B cell (primary cell): ENCODE results near the gene TMEFF1. TPM values are rescaled to one million over a fixed set of nuclear protein-coding genes. Genes with fewer than 3 reads are reported as not detected.

Experiments
- ATAC-seq: fragments of 200-7000 bp; cut with Tn5 transposase; one replicate; pipeline ENCODE4 v1.10.0; 2021; ENCODE audit warnings: low read depth, mild to moderate bottlenecking, moderate number of reproducible peaks, moderate library complexity
- CTCF ChIA-PET: fragments of 350-600 bp; sonication (Branson Sonifier 250); formaldehyde crosslinking; loops from one replicate; lab custom pipeline; 2021; ENCODE audit warnings: antibody characterized with exemption, inconsistent platforms; lab: Charles Lee
- POLR2A ChIA-PET: fragments of 350-600 bp; sonication (Branson Sonifier 250); formaldehyde crosslinking; loops from one replicate; lab custom pipeline; 2021; ENCODE audit warnings: antibody characterized with exemption; lab: Charles Lee
- DNase-seq: peaks from one replicate; pipeline ENCODE4 v3.0.0; 2013
- H2AFZ ChIP-seq: 2 replicates; pipeline ENCODE4 v1.6.1; 2012; ENCODE audit warnings: mild to moderate bottlenecking, low read depth, low read length; ENCODE audit not compliant: insufficient read depth, poor library complexity, severe bottlenecking
- H3K27ac ChIP-seq, 2 donors: 1 replicate in 1 of 2; 2 replicates in 1 of 2; pipeline ENCODE4 v1.5.1; 2012 to 2013; ENCODE audit warnings: low read length in 2 of 2, mild to moderate bottlenecking in 2 of 2, moderate library complexity in 1 of 2
- H3K27me3 ChIP-seq, 4 experiments: fragments of 200-600 bp in 1 of 4; sonication (generic) in 1 of 4; replicated peaks in 1 of 4; 1 replicate in 2 of 4; 2 replicates in 2 of 4; pipeline versions ENCODE4 v1.6.1 to v1.7.0; 2013 to 2016; ENCODE audit warnings: low read length in 3 of 4, mild to moderate bottlenecking in 2 of 4, mixed read lengths in 1 of 4, moderate library complexity in 1 of 4; ENCODE audit not compliant: insufficient read depth in 4 of 4, control insufficient read depth in 3 of 4; ENCODE audit errors: control extremely low read depth in 1 of 4
- H3K36me3 ChIP-seq, 2 experiments: replicated peaks in 1 of 2; 1 replicate in 1 of 2; 2 replicates in 1 of 2; pipeline versions ENCODE4 v1.6.1 to v1.7.1; 2013; ENCODE audit warnings: low read length in 1 of 2; ENCODE audit not compliant: insufficient read depth in 2 of 2, control insufficient read depth in 1 of 2; ENCODE audit errors: control extremely low read depth in 1 of 2, extremely low read depth in 1 of 2
- H3K4me1 ChIP-seq, 2 donors: fragments of 200-600 bp in 1 of 2; sonication (generic) in 1 of 2; 1 replicate in 1 of 2; 2 replicates in 1 of 2; pipeline versions ENCODE4 v1.5.1 to v1.6.1; 2013 to 2017; ENCODE audit warnings: low read length in 2 of 2; ENCODE audit not compliant: control insufficient read depth in 2 of 2, insufficient read depth in 2 of 2
- H3K4me2 ChIP-seq: replicated peaks from 2 replicates; pipeline ENCODE3; 2012; ENCODE audit warnings: mild to moderate bottlenecking, low read depth, low read length; ENCODE audit not compliant: poor library complexity, severe bottlenecking
- H3K4me3 ChIP-seq, 5 experiments: fragments of 200-600 bp in 1 of 5; sonication (generic) in 1 of 5; 1 replicate in 3 of 5; 2 replicates in 2 of 5; pipeline versions ENCODE4 v1.5.1 to v1.7.0; 2011 to 2016; ENCODE audit warnings: low read length in 4 of 5, mild to moderate bottlenecking in 4 of 5, low read depth in 2 of 5, control low read depth in 1 of 5, moderate library complexity in 1 of 5; ENCODE audit not compliant: insufficient read depth in 1 of 5; ENCODE audit errors: control extremely low read depth in 1 of 5, extremely low read depth in 1 of 5
- H3K79me2 ChIP-seq: fragments of 200-600 bp; sonication (generic); one replicate; pipeline ENCODE4 v1.6.0; 2016; ENCODE audit warnings: low read length; ENCODE audit not compliant: control insufficient read depth, insufficient read depth
- H3K9ac ChIP-seq: fragments of 200-600 bp; sonication (generic); 2 replicates; pipeline ENCODE4 v1.6.1; 2017; ENCODE audit warnings: mild to moderate bottlenecking, low read length, moderate library complexity
- H3K9me3 ChIP-seq, 3 donors: one replicate each; pipeline versions ENCODE4 v1.6.1 to v1.7.1; 2013; ENCODE audit warnings: low read length in 2 of 3; ENCODE audit not compliant: control insufficient read depth in 2 of 3, insufficient read depth in 1 of 3; ENCODE audit errors: control extremely low read depth in 1 of 3
- H4K20me1 ChIP-seq: 2 replicates; pipeline ENCODE4 v1.6.0; 2012; ENCODE audit warnings: mild to moderate bottlenecking, low read length; ENCODE audit not compliant: insufficient read depth, control insufficient read depth, poor library complexity, severe bottlenecking
- H3K27ac Mint-ChIP-seq: one replicate; pipeline ENCODE4 v1.8.0; 2021; ENCODE audit warnings: mixed read lengths
- H3K27me3 Mint-ChIP-seq: one replicate; pipeline ENCODE4 v1.8.0; 2021; ENCODE audit warnings: mixed read lengths
- H3K4me1 Mint-ChIP-seq: one replicate; pipeline ENCODE4 v1.8.0; 2021; ENCODE audit warnings: mixed read lengths
- H3K4me3 Mint-ChIP-seq: one replicate; pipeline ENCODE4 v1.8.0; 2021; ENCODE audit warnings: mixed read lengths
- H3K9me3 Mint-ChIP-seq: one replicate; pipeline ENCODE4 v1.8.0; 2022; ENCODE audit warnings: mixed read lengths; ENCODE audit not compliant: insufficient read depth
- CTCF ChIP-seq: fragments of 200-600 bp; IDR thresholded peaks from one replicate; pipeline ENCODE4 v1.8.0; 2022; ENCODE audit warnings: antibody characterized with exemption, mild to moderate bottlenecking
- EZH2 ChIP-seq: IDR thresholded peaks from 2 replicates; pipeline ENCODE4 v1.6.1; 2012; ENCODE audit warnings: borderline replicate concordance, low read depth, mild to moderate bottlenecking, moderate library complexity, low read length; ENCODE audit not compliant: insufficient read depth, poor library complexity, severe bottlenecking
- WGBS: methylation state at CpG from one replicate; pipeline ENCODE4 v1.1.5; 2013; ENCODE audit warnings: missing lambda C conversion rate; ENCODE audit not compliant: insufficient coverage; 5-methylcytosine and 5-hydroxymethylcytosine counted together
- intact Hi-C: fragments of 100-400 bp; cut with micrococcal nuclease; formaldehyde crosslinking; loops from one replicate; pipeline ENCODE4 v1.10.0; 2022
- polyA plus RNA-seq: library from polyadenylated mRNA; depleted of rRNA; stranded (reverse); fragments of >200 nt; gene quantifications from 2 replicates; pipeline ENCODE4 v1.2.3, GENCODE V29; 2012
- total RNA-seq, 2 donors: library from RNA; stranded (reverse); fragments of 120-200 nt in 1 of 2; gene quantifications; 1 replicate in 1 of 2; 2 replicates in 1 of 2; pipeline versions ENCODE4 v1.2.3 to v1.2.4, GENCODE V29; 2013 to 2022

The TMEFF1 gene
- total and polyA plus RNA-seq, 2 donors (not counting 1 experiment from before 2014, with no cell fraction given) = not detected

- no peaks in the 10 kb centered on the region for H3K36me3 ChIP-seq
- Mint-ChIP-seq H3K4me1 (no peaks in the 10 kb centered on the region), H3K27me3 (peaks cover 11% of the 10 kb centered on the region), H3K4me3 (no peak overlapping the region), H3K27ac (no peak overlapping the region), H3K9me3 (peaks cover 5% of the 10 kb centered on the region)
- no peak overlapping the region for H3K9ac ChIP-seq
- intact Hi-C loops = no loop called here
- DNase-seq (no peak), ATAC-seq (no peak)
- no peaks in the 10 kb centered on the region for H4K20me1 ChIP-seq
- H3K4me3 ChIP-seq = no peak overlapping the region
- no peak overlapping the region for H3K4me2 ChIP-seq
- no peaks in the 10 kb centered on the region for H3K27me3 ChIP-seq
- WGBS = no CpG with 5 or more reads among the region's 1 CpG
- no peak for TF ChIP-seq EZH2
- no peak for TF ChIP-seq CTCF
- H3K9me3 ChIP-seq = peaks cover 0 to 5% (median 0%) of the 10 kb centered on the region in 3 donors
- no peak overlapping the region for H2AFZ ChIP-seq
- H3K4me1 ChIP-seq = no peaks in the 10 kb centered on the region
- H3K79me2 ChIP-seq = no peaks in the 10 kb centered on the region
- H3K27ac ChIP-seq = no peak overlapping the region
- CTCF ChIA-PET = no interaction called here
- POLR2A ChIA-PET = no interaction called here
Observed at GRCh38 chr9:100626949-100627348, 154.0 kb downstream of the TMEFF1 start.

Other genes starting within 250 kb of the TMEFF1 start
- 24.9 and 27.6 TPM in 2 replicates for gene TEX10, start 120.2 kb upstream of the TMEFF1 start, total RNA-seq
- gene TEX10, start 120.2 kb upstream of the TMEFF1 start, polyA plus RNA-seq = 15.5 and 23.1 TPM in 2 replicates
- 12.1 and 13.8 TPM in 2 replicates for gene MSANTD3, start 46.0 kb upstream of the TMEFF1 start, total RNA-seq
- 4.9 and 5.9 TPM in 2 replicates for gene MSANTD3, start 46.0 kb upstream of the TMEFF1 start, polyA plus RNA-seq
- gene CAVIN4, start 104.9 kb downstream of the TMEFF1 start, total RNA-seq = 0.17 and 0.19 TPM in 2 replicates
- 0.07 TPM in 1 of 2 replicates, not detected in the other for gene CAVIN4, start 104.9 kb downstream of the TMEFF1 start, polyA plus RNA-seq